DMS 273 treated with DMSO at 0.1 percent for 48 hours (cell line): Measurements from ENCODE around the gene TADA2B.
"Not testable (repeated sequence)": the region's sequence is repeated elsewhere in the genome, so short reads cannot be mapped to it uniquely, and the experiment has no call there.

ENCODE experiments used
- DNase-seq: peaks from one replicate; lab custom pipeline; 2025; lab: John Stamatoyannopoulos, UW

The TADA2B gene

GRCh38 chr4:7060346-7061150, 17.4 kb downstream of the TADA2B start:
- no peak for DNase-seq

DNA sequence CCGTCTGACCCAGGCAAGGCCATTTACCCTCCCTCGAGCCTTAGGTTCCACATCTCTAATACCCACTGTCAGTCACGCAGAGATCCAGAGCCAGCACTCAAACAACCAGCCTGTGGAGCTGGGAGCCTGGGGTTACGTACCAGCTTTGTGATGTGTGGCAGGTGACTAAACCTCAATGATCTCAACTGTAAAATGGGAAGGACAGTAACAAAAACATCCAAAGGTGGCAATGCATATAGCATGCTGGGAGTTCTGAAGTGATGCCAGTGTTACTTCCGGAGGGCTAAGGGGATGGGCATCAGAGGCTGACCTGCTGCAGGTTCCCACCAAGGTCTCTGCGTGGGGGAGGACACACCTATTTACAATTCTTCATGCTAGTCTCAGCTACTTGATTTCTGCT, 18.6 kb downstream of the TADA2B start:
- DNase-seq = no peak

- DNase-seq = no peak
These were observed 19.6 kb downstream of the TADA2B start for GRCh38 chr4:7062816-7063215.

DNA sequence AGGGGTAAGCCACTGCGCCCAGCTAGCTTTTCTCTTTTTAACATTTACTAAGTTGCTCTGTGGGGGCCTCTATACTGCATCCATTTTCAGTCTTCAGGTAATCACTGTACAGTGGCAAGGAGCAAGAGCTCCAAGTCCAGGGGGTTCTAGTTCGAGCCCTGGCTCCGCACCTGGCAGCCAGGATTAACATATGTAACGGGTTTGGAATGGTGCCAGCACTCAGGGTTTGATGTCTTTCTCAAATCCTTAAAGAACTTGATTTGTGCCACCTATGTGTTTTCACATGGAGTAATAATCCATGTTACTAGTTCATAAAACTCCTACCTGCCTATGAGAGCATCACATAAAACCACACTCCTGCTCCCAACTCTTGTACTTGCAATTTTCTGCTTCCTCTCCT, 20.2 kb downstream of the TADA2B start:
- no peak for DNase-seq

DNA sequence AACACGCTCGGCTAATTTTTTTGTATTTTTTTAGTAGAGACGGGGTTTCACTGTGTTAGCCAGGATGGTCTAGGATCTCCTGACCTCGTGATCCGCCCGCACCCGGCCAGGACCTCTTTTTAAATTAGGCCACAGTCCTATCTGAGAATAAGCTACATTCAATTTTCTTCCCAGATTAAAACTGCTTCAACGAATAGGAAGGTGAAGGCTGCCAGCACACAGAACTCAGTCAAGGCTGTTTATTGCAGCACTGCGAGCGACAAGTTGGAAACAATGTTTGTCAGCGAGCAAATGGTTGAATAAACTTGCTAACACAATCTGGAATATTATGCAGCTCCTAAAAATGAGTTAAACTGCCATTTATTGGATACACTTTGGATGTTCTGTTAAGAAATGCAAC, 22.8 kb downstream of the TADA2B start:
- no peak for DNase-seq

DNA sequence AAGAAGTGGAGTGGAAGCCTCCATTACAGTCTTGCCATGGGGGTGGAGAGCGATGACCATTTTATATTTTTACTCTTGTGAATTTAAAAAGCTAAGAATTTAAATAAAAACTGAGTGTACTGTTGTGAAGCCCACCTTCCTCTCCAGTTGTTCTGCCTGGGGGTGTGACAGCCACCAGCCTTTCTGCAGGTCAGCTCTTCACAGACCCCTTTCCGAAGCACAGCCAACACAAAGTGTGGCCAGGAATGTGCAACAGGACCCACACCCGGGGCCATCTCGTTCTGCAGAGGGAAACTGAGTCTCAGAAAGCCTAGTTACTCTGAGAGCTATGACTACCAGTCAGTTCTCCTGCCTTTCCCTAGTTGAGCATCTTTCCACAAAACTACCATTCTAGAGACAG, 23.3 kb downstream of the TADA2B start:
- DNase-seq = no peak

DNA sequence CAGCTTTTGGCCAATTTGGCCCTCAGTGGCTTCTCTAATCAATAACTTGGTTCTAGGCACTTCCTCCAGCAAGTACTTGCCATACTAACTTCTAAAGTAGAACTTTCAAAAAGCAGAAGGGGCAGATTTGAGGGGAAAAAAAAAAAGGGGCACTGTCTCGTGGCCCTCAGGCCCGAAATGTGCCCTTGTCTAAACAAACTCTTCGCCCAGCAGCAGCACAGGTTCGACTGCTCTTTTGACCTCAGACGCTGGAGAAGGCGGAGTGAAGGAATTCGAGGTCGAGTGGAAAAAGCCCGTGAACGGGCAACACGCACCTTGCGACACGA, 23.9 kb downstream of the TADA2B start:
- DNase-seq = no peak

DNA sequence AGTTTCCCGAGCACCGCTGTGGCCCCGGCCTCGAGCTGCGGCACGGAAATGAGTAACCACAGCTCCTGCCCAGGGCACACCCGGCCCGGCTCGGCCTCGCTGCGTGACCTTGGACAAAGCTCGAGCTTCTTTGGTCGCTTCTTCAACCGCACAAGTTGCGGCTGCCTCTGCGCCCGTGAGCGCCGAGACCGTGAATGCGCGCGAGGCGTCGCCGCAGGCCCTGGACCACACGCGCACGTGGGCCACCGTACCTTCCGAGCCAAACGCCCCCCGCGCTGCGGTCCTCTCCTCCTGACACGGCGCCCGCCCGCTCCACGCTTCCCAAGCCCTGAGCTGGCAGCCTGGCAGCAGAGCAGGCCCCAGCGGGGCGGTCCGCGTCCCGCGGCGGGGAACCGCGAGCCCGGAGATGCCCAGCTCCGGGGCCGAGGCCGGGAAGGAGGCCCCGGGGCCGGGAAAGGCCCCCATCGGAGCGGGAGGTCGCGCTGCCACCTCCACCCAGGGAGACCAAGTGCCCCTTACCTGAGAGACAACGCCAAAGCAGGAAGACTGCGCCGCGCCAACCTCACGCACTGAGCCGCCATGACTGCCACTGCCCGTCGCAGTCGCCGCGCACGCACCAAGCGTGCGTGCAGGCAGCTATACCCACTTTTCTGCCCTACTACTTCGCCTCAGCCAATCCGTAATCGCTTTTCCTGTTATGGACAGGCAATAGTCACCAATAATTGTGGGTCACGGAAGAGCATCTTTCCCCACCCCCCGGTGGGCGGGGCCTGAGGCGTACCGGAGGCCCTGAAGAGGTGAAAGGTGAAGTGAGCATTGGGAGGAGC, 24.5 kb downstream of the TADA2B start, which contains the start of gene GRPEL1:
GRPEL1 (minus strand) TSS at position 613 of the 827 bp plus-strand sequence; CDS start at position 581, 32 bp downstream.
- DNase-seq = peak; percentile 90

- no peak for DNase-seq
These were observed 25.2 kb downstream of the TADA2B start for GRCh38 chr4:7068279-7068842.

DNA sequence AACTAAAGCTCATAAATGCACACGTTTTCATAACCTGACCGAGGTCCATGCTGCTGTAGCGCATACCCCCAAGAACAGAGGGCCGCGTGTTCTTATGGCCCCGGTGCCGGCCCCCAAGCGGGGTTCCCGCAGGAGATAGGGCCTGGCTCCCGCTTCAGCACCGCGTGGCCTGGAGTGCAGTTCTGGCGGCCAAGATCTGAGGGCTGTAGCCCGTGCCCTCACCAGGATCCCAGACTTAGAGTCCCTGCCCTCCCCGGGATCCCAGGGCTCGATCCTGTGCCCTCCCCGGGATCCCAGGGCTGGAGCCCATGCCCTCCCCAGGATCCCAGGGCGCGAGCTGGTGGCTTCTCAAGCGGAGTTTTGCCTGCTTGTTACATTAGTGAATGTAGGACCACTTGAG, 25.7 kb downstream of the TADA2B start:
- no peak for DNase-seq

- DNase-seq = peak; percentile 10
These were observed 27.7 kb downstream of the TADA2B start for GRCh38 chr4:7070729-7071511.

GRCh38 chr4:7073059-7073458, 29.9 kb downstream of the TADA2B start:
- no peak for DNase-seq

- DNase-seq = peak; percentile 19
These were observed 30.6 kb downstream of the TADA2B start for GRCh38 chr4:7073526-7074390.

DNA sequence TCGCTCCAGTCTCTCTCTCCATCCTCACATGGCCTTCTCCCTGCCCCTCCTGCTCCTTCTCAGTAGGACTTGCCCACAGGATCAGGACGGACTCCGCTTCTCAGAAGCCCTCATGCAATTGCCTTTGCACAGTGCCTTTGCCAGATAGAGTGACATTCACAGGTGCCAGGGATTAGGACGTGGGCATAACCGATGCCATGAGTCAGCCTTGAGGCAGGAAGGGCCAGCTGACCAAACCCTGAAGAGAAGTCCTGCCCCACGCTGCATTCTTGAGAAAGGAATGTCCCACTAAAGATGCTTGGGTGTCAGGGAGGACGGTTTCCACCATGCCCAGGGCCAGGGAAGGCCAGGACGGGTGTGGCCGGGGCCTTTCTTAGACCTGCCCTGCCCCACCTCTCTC, 31.3 kb downstream of the TADA2B start:
- DNase-seq = no peak

DNA sequence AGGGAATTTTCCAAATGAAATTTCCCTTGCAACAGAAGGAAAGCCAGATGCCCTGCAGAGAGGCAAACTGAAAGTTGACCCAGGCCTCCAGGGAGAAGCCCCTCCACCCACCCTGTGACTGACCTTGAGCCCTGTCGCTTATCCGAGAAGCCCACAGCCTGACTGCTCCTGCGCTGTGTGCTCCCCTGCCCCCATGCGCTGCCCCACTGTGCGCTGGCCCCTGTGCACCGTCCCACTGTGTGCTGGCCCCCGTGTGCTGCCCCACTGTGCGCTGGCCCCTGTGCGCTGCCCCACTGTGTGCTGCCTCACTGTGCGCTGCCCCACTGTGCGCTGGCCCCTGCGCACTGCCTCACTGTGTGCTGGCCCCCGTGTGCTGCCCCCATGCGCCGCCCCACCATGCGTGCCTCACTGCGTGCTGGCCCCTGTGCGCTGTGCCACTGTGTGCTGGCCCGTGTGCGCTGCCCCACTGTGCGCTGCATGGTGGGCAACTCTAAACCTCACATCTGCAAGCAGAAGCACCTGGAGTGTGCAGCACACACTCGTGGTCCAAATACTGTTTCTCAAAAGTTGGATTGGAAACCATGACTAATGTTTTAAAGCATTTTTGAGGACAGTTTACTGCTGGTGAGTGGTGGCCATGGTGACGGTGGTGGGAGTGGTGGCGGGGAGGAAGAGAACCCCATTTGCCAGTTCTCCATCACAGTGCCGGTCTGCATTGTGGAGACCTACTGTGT, 33.0 kb downstream of the TADA2B start:
- no peak for DNase-seq

DNA sequence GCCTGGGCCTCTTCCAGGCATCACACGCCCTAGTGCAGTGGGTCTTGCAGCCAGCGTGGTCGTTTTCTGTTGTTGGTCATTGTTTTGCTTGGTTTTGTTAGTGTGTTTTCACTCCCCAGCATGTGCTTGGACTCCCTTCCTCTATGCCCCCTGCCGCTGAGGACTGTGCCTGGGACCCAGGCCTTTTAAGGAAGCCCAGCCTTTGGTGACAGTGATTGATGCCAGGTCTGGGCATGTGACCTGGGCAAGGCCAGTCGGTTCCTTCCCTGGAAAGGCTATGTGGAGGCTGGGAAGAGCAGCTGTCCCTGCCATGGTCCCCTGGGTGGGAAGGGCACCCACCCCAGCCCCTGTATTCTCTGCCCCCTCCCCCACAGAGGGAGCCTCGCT, 33.5 kb downstream of the TADA2B start:
- DNase-seq = no peak

- DNase-seq = no peak
These were observed 34.2 kb downstream of the TADA2B start for GRCh38 chr4:7077371-7077770.

DNA sequence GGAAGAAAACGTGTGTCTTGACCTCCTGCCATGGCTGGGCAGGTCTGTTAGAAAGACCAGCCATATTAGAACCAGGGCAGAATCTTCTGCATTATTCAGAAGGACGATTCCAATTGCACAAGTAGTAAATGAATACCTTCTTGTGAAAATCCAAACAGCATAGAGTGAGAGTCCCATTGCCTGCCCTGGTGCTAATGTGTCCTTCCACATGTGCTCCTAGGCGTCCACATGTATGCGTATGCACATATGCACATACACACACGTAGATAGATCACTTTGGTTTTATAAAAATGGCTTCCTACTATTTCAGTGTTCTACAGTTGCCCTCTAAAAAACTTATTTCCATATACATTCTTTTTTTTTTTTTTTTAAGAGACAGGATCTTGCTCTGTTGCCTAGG, 34.9 kb downstream of the TADA2B start:
- DNase-seq = no peak

DNA sequence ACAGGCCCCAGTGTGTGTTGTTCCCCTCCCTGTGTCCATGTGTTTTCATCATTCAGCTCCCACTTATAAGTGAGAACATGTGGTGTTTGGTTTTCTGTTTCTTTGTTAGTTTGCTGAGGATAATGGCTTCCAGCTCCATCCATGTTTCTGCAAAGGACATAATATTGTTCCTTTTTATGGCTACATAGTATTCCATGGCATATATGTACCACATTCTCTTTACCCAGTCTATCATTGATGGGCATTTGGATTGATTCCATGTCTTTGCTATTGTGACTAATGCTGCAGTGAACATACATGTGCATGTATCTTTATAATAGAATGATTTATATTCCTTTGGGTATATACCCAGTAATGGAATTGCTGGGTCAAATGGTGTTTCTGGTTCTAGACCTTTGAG, 36.3 kb downstream of the TADA2B start:
- DNase-seq = not testable (repeated sequence)

GRCh38 chr4:7079909-7080308, 36.7 kb downstream of the TADA2B start:
- DNase-seq = not testable (repeated sequence)
